HG03108 (cell line): ENCODE measurements around the gene DCAF8L2.
"Not testable (repeated sequence)": the region's sequence is repeated elsewhere in the genome, so short reads cannot be mapped to it uniquely, and the experiment has no call there.

Experiments
- ATAC-seq: cut with Tn5 transposase; IDR thresholded peaks from one replicate; pipeline ENCODE4 v1.9.1; 2021; ENCODE audit warnings: moderate library complexity; ENCODE audit not compliant: unreplicated experiment

The DCAF8L2 gene

GRCh38 chrX:27590044-27590443, at the start of gene DCAF8L2:
TSS of gene DCAF8L2 (plus strand) at chrX:27590344. CDS start at chrX:27746896, 156,552 bp downstream.
- no peak for ATAC-seq

- ATAC-seq, result not testable (repeated sequence)
Measured at GRCh38 chrX:27541161-27541560, 49.0 kb upstream of the DCAF8L2 start.

- ATAC-seq, result no peak
Measured at GRCh38 chrX:27548624-27549023, 41.5 kb upstream of the DCAF8L2 start.

GRCh38 chrX:27549688-27550087, 40.5 kb upstream of the DCAF8L2 start:
- ATAC-seq, result no peak

GRCh38 chrX:27555514-27555913, 34.6 kb upstream of the DCAF8L2 start:
- no peak for ATAC-seq

GRCh38 chrX:27565992-27566391, 24.2 kb upstream of the DCAF8L2 start:
- ATAC-seq, result no peak

GRCh38 chrX:27571164-27571563, 19.0 kb upstream of the DCAF8L2 start:
- no peak for ATAC-seq

- ATAC-seq, result no peak
Measured at GRCh38 chrX:27575565-27575964, 14.6 kb upstream of the DCAF8L2 start.

- no peak for ATAC-seq
Measured at GRCh38 chrX:27583976-27584375, 6.2 kb upstream of the DCAF8L2 start.

- no peak for ATAC-seq
Measured at GRCh38 chrX:27591938-27592337, 1.8 kb downstream of the DCAF8L2 start.

GRCh38 chrX:27597508-27597907, 7.4 kb downstream of the DCAF8L2 start:
- no peak for ATAC-seq

- ATAC-seq, result no peak
Measured at GRCh38 chrX:27598312-27598711, 8.2 kb downstream of the DCAF8L2 start.

- no peak for ATAC-seq
Measured at GRCh38 chrX:27599928-27600327, 9.8 kb downstream of the DCAF8L2 start.

- ATAC-seq, result no peak
Measured at GRCh38 chrX:27600686-27601085, 10.5 kb downstream of the DCAF8L2 start.

- no peak for ATAC-seq
Measured at GRCh38 chrX:27608671-27609070, 18.5 kb downstream of the DCAF8L2 start.

GRCh38 chrX:27619459-27619858, 29.3 kb downstream of the DCAF8L2 start:
- no peak for ATAC-seq

GRCh38 chrX:27619975-27620374, 29.8 kb downstream of the DCAF8L2 start:
- no peak for ATAC-seq

- no peak for ATAC-seq
Measured at GRCh38 chrX:27622883-27623282, 32.7 kb downstream of the DCAF8L2 start.

GRCh38 chrX:27626066-27626465, 35.9 kb downstream of the DCAF8L2 start:
- ATAC-seq, result no peak

- ATAC-seq, result no peak
Measured at GRCh38 chrX:27633328-27633727, 43.2 kb downstream of the DCAF8L2 start.

- no peak for ATAC-seq
Measured at GRCh38 chrX:27656581-27656980, 66.4 kb downstream of the DCAF8L2 start.

- ATAC-seq, result no peak
Measured at GRCh38 chrX:27660878-27661277, 70.7 kb downstream of the DCAF8L2 start.

GRCh38 chrX:27671234-27671633, 81.1 kb downstream of the DCAF8L2 start:
- no peak for ATAC-seq

GRCh38 chrX:27674491-27674890, 84.3 kb downstream of the DCAF8L2 start:
- ATAC-seq, result no peak
